T47D (cell line): ENCODE results near the gene CHST4.
"Not testable (repeated sequence)": the region's sequence is repeated elsewhere in the genome, so short reads cannot be mapped to it uniquely, and the experiment has no call there.

Source experiments
- DNase-seq, 2 experiments: peaks; one replicate each; pipeline versions ENCODE4 v3.0.0 to v3.0.0-alpha.2; 2011 to 2012; ENCODE audit warnings: low read depth in 1 of 2, low spot score in 1 of 2
- JUND ChIP-seq: IDR thresholded peaks from 2 replicates; pipeline ENCODE4 v1.6.1; 2012; ENCODE audit warnings: low read depth
- in situ Hi-C: cut with HindIII; loops from 2 replicates; pipeline ENCODE4 v1.10.0; 2016; ENCODE audit warnings: low sequenced_read_pairs, low pct_unique_long_range_greater_than_20kb

The CHST4 gene

GRCh38 chr16:71564335-71564967, 38.2 kb downstream of the CHST4 start:
- no peak for DNase-seq
- no peak for TF ChIP-seq JUND
- in situ Hi-C loops, result no loop called here

- no peak for TF ChIP-seq JUND
- in situ Hi-C loops, result no loop called here
- no peak for DNase-seq
Measured at GRCh38 chr16:71565812-71566700, 39.8 kb downstream of the CHST4 start.

- no peak for DNase-seq
- in situ Hi-C loops, result no loop called here
- no peak for TF ChIP-seq JUND
Measured at GRCh38 chr16:71567931-71568330, 41.7 kb downstream of the CHST4 start.

- DNase-seq, result no peak
- no peak for TF ChIP-seq JUND
- in situ Hi-C loops, result no loop called here
Measured at GRCh38 chr16:71568551-71568950, 42.3 kb downstream of the CHST4 start.

GRCh38 chr16:71569621-71570020, 43.4 kb downstream of the CHST4 start:
- TF ChIP-seq JUND, result no peak
- in situ Hi-C loops, result no loop called here
- no peak for DNase-seq

- TF ChIP-seq JUND, result no peak
- in situ Hi-C loops, result no loop called here
- no peak for DNase-seq
Measured at GRCh38 chr16:71570144-71570543, 43.9 kb downstream of the CHST4 start.

- TF ChIP-seq JUND, result no peak
- in situ Hi-C loops, result no loop called here
- DNase-seq, result no peak
Measured at GRCh38 chr16:71572497-71573116, 46.4 kb downstream of the CHST4 start.

GRCh38 chr16:71573387-71574094, 47.3 kb downstream of the CHST4 start:
- in situ Hi-C loops, result no loop called here
- DNase-seq, result no peak
- TF ChIP-seq JUND, result no peak

- DNase-seq, result no peak
- in situ Hi-C loops, result no loop called here
- TF ChIP-seq JUND, result no peak
Measured at GRCh38 chr16:71574702-71575101, 48.5 kb downstream of the CHST4 start.

GRCh38 chr16:71576971-71577370, 50.7 kb downstream of the CHST4 start, which contains the start of gene TAT:
TAT (minus strand) TSS chr16:71577092; CDS start chr16:71576415, 677 bp downstream.
- no peak for DNase-seq
- in situ Hi-C loops, result no loop called here
- TF ChIP-seq JUND, result no peak

GRCh38 chr16:71582553-71582848, 56.3 kb downstream of the CHST4 start:
- in situ Hi-C loops, DNase-seq: not testable (repeated sequence)

- in situ Hi-C loops, result no loop called here
- no peak for TF ChIP-seq JUND
- no peak for DNase-seq
Measured at GRCh38 chr16:71584543-71585317, 58.5 kb downstream of the CHST4 start.

GRCh38 chr16:71585318-71585703, 59.1 kb downstream of the CHST4 start:
- TF ChIP-seq JUND, result no peak
- in situ Hi-C loops, result no loop called here
- DNase-seq, result peak; percentile 38 to 65
